MM.1S (cell line): Measurements from ENCODE around the gene PGGHG.

ENCODE experiments used
- CTCF ChIP-seq: fragments of 300-600 bp; sonication (generic); IDR thresholded peaks from 2 replicates; pipeline ENCODE4 v1.5.1; 2016; ENCODE audit warnings: antibody characterized with exemption, low read length, mixed read lengths
- EZH2 ChIP-seq: fragments of 300-600 bp; sonication (generic); optimal IDR thresholded peaks from 2 replicates; pipeline ENCODE3; 2017; ENCODE audit warnings: low read depth, mild to moderate bottlenecking, antibody characterized with exemption, low read length, mixed read lengths

- TF ChIP-seq CTCF, result no peak
- no peak for TF ChIP-seq EZH2
Measured at GRCh38 chr11:340539-341512, 51.9 kb downstream of the PGGHG start.
